ENCODE data around the gene TRIP13.

GRCh38 chr5:868428-869135 is 24.1 kb upstream of the TRIP13 start:
- TF ChIP-seq ZNF777 (tag by site-specific recombination; IDR thresholded peaks at IDR 0.05; ENCODE audit: borderline replicate concordance) (no peak), ZNF416 (tag by site-specific recombination; IDR thresholded peaks at IDR 0.05) (no peak), CTCF (tag by site-specific recombination; IDR thresholded peaks at IDR 0.05) (no peak)

All from HEK293 (cell line).